ENCODE results near the gene BTBD1.

BTBD1 gene

DNA sequence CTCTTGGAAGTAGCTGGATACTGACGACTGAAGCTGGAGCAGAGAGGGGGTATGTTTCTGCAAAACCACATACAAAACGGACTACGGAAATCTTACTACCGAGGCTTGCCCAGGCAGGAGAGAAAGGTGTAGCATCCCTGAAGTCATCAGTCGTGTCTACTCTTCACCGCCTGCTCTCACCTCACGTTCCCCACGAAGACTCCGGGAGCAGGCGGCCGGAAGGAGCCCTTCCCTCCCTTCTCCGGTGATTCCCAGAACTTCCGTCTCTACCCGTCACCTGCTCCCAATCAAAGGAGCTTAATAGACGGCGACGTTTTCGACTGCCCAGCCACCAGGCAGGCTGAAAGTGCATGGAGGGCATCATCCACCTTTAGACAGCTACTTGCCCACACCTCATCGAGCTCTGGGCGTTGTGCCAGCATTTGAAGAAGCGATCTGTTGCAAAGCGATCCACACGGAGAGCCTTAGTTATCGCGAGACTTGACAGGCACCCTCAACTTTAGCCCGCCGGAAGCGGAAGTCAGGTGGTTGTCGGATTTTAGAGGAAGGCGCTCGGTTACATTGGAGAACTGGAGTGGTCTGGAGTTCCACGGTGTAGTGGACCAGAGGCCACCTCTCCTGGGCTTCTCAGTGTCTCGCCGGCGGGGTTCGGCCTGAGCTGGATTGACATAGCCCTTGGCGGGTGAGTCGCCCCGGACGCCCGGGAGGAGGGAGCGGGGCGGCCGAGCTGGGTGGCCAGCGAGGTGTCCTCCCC lies 81.2 kb downstream of the BTBD1 start, which contains the start of gene RAMAC:
Gene RAMAC, plus strand, starts transcription at position 523 of the 754 bp plus-strand sequence. CDS start 2,809 bp downstream, outside the sequence.
- peak; percentile 85 for DNase-seq

GRCh38 chr15:82980981-82981380 lies 86.1 kb downstream of the BTBD1 start:
- no peak for DNase-seq

- no peak for DNase-seq
These were observed 87.3 kb downstream of the BTBD1 start for GRCh38 chr15:82979726-82980125.

DNA sequence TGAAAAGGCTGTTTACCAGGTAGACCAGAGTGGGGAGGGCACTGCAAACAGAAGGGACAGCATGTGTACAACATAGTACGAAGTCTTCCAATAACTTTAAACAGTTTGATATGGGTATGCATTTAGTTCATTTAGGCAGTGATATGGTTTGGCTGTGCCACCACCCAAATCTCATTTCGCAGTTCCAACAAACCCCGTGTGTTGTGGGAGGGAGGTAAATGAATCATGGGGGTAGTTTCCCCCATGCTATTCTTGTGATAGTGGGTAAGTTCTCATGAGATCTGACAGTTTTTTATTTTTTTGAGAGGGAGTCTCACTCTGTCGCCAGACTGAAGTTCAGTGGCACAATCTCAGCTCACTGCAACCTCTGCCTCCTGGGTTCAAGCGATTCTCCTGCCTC lies 88.6 kb downstream of the BTBD1 start:
- no peak for DNase-seq

DNA sequence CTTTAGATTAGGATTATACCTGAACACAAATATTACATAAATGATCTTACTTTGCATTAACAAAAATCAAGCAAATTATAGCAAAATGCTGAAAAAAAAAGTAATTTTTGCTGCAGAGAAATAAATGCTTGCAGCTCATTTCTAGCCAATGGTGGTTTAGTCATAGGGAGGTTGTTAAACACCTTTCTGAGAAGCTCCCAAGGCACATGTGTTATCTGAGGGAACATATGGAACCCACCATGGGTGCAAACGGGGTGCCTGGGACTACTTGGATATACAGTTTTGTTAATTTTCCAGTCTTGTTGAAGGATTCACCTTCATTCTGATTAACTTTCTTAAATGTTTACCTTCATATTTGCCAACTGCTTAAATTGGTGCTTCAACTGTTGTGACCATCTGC lies 90.0 kb downstream of the BTBD1 start:
- no peak for DNase-seq

- no peak for DNase-seq
These were observed 94.1 kb downstream of the BTBD1 start for GRCh38 chr15:82972990-82973389.

GRCh38 chr15:82971218-82971984 lies 95.7 kb downstream of the BTBD1 start:
- no peak for DNase-seq

- no peak for DNase-seq
These were observed 96.4 kb downstream of the BTBD1 start for GRCh38 chr15:82970696-82971095.

- DNase-seq = no peak
These were observed 96.9 kb downstream of the BTBD1 start for GRCh38 chr15:82970078-82970686.

DNA sequence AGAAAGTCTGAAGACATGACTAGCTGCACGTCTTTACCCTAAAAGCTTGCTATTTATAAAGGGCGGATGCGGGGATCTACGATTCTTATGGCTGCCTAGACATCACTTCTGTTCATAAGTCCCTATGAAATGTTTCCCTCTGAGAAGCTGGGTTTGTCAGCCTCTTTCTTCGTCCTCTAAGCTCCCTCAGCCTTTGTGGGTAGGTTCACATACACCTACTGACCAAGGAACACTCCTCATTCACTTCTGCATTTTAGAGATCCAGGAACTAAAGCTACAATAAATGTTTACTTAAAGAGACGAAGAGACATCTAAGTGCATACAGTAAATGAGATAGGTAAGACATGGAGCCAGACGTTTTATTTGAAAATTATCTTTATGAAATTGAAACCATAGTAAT lies 97.7 kb downstream of the BTBD1 start:
- no peak for DNase-seq

GRCh38 chr15:82968066-82968465 lies 99.0 kb downstream of the BTBD1 start:
- no peak for DNase-seq

- DNase-seq = no peak
These were observed 100.4 kb downstream of the BTBD1 start for GRCh38 chr15:82966671-82967071.
